ENCODE results near the gene TASL.

DNA sequence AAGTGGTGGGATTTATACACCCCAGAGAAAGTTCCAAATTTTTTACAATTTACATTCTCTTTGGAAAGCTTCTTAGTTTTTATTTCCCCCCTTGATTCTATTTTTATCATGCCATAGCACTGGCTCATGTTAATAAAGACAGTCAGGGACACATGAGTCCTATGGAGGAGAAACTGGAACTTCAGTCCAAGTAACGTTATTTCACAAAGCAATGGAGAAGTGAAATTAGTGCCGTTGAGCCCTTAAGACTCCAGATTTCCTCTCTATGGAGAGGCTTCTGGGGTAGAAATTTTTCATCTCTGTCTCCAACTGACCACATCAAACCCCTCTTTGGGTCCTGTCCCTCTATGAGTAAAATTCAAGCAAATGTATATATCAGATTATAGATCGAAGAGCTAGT lies 12.8 kb upstream of the TASL start:
- TF ChIP-seq SUPT5H (IDR thresholded peaks at IDR 0.05): no peak
- no peak for TF ChIP-seq EZH2 (IDR thresholded peaks at IDR 0.05; ENCODE audit: borderline replicate concordance, low read depth, low read length)
- no peak for TF ChIP-seq SETDB1 (IDR thresholded peaks at IDR 0.05; ENCODE audit: low read length)
- TF ChIP-seq, protein P1, sequence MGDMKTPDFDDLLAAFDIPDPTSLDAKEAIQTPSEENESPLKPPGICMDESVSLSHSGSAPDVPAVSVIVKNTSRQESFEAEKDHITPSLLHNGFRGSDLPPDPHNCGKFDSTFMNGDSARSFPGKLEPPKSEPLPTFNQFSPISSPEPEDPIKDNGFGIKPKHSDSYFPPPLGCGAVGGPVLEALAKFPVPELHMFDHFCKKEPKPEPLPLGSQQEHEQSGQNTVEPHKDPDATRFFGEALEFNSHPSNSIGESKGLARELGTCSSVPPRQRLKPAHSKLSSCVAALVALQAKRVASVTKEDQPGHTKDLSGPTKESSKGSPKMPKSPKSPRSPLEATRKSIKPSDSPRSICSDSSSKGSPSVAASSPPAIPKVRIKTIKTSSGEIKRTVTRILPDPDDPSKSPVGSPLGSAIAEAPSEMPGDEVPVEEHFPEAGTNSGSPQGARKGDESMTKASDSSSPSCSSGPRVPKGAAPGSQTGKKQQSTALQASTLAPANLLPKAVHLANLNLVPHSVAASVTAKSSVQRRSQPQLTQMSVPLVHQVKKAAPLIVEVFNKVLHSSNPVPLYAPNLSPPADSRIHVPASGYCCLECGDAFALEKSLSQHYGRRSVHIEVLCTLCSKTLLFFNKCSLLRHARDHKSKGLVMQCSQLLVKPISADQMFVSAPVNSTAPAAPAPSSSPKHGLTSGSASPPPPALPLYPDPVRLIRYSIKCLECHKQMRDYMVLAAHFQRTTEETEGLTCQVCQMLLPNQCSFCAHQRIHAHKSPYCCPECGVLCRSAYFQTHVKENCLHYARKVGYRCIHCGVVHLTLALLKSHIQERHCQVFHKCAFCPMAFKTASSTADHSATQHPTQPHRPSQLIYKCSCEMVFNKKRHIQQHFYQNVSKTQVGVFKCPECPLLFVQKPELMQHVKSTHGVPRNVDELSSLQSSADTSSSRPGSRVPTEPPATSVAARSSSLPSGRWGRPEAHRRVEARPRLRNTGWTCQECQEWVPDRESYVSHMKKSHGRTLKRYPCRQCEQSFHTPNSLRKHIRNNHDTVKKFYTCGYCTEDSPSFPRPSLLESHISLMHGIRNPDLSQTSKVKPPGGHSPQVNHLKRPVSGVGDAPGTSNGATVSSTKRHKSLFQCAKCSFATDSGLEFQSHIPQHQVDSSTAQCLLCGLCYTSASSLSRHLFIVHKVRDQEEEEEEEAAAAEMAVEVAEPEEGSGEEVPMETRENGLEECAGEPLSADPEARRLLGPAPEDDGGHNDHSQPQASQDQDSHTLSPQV (IDR thresholded peaks at IDR 0.05): no peak
- no peak for TF ChIP-seq YY1 (IDR thresholded peaks at IDR 0.05; ENCODE audit: borderline replicate concordance in 1 of 3, control insufficient read depth in 1 of 3, extremely low read depth in 1 of 3, insufficient read depth in 3 of 3, insufficient read length in 1 of 3, insufficient replicate concordance in 2 of 3, low read depth in 1 of 3, low read length in 2 of 3)
- no peak for TF ChIP-seq ZNF124 (CRISPR knock-in tag; IDR thresholded peaks at IDR 0.05)
- TF ChIP-seq ATF7 (IDR thresholded peaks at IDR 0.05): no peak
- TF ChIP-seq ZZZ3 (IDR thresholded peaks at IDR 0.05): no peak
- TF ChIP-seq SMARCE1 (IDR thresholded peaks at IDR 0.05): no peak
- TF ChIP-seq HDAC6 (IDR thresholded peaks at IDR 0.05; ENCODE audit: low read depth, low read length): no peak
- no peak for TF ChIP-seq NCOA2 (IDR thresholded peaks at IDR 0.05; ENCODE audit: partially characterized antibody in 2 of 2)
- no peak for TF ChIP-seq MTA3 (IDR thresholded peaks at IDR 0.05; ENCODE audit: borderline replicate concordance)
- TF ChIP-seq ZNF23 (CRISPR knock-in tag; IDR thresholded peaks at IDR 0.05): no peak
- TF ChIP-seq ZNF143 (CRISPR knock-in tag; IDR thresholded peaks at IDR 0.05): no peak

Measured in K562 (cell line).